ENCODE measurements around the gene AGPAT2. TPM values are rescaled to one million over a fixed set of nuclear protein-coding genes. Genes with fewer than 3 reads are reported as not detected.

Gene AGPAT2
- total RNA-seq = 34.4 and 36.4 TPM in 2 replicates
- long read RNA-seq, transcript AGPAT2-202 (6 exons, 1,512 nt) = major isoform, 8 of 8 reads
- long read RNA-seq, partial matches to known transcripts = 0 of 8 reads
- long read RNA-seq, other reads (novel, unspliced or antisense) = 0 of 8 reads

DNA sequence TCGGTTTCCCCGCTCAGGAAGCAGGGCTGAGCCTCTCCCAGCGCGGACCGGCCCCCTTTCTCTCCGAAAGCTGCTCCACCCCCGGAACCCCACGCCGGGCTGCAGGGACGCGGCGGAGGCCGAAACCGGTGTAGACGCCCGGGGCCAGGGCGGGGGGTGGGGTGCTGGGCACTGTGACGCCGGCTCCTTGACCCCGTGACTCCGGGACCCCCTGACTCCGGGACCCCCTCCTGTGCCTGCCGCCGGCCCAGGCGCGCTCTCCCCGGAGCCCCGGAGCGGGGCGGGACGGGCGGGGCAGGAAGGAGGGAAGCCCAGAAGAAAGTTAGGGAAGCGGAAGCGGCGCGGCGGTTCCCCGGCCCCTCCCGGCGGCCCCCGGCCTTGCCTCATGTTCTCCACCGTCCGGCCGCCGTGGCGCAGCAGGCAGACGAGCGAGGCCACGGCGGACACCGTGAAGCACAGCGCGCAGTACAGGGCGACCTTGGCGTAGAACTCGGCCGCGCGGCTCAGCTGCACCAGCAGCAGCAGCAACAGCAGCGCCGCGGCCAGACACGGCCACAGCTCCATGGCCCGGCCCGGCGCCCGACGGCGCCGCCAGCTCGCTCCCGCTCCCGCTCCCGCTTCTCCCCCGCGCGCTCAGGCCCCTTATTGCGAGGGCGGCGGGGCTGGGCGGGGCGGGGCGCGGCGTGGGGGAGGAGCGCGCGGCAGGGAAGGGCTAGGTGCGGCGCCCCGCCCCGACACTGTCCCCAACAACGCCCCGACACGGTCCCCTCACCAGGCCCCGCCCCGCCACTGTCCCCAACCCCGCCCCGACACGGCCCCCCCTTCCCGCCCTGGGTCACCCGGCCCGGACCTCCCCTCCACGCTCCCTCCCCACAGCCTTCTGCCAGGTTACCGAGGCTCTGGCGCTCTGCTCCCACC is at the start of gene AGPAT2:
Gene AGPAT2, minus strand, starts transcription at position 664 of the 918 bp plus-strand sequence. Its CDS starts 100 bp downstream, at position 564.
- no peaks in the 10 kb centered on the region for H3K36me3 Mint-ChIP-seq (ENCODE audit: unreplicated experiment)
- H3K4me1 Mint-ChIP-seq (ENCODE audit: unreplicated experiment) = peaks cover 7% of the 10 kb centered on the region
- no peaks in the 10 kb centered on the region for H3K9me3 Mint-ChIP-seq (ENCODE audit: unreplicated experiment)
- H3K27me3 Mint-ChIP-seq (ENCODE audit: unreplicated experiment) = no peaks in the 10 kb centered on the region
- H3K27ac Mint-ChIP-seq (ENCODE audit: unreplicated experiment) = peak within 1 kb of the TSS; percentile 54
- peak within 1 kb of the TSS; percentile 81 for H3K4me3 Mint-ChIP-seq (ENCODE audit: unreplicated experiment)
- TF ChIP-seq, protein P1, sequence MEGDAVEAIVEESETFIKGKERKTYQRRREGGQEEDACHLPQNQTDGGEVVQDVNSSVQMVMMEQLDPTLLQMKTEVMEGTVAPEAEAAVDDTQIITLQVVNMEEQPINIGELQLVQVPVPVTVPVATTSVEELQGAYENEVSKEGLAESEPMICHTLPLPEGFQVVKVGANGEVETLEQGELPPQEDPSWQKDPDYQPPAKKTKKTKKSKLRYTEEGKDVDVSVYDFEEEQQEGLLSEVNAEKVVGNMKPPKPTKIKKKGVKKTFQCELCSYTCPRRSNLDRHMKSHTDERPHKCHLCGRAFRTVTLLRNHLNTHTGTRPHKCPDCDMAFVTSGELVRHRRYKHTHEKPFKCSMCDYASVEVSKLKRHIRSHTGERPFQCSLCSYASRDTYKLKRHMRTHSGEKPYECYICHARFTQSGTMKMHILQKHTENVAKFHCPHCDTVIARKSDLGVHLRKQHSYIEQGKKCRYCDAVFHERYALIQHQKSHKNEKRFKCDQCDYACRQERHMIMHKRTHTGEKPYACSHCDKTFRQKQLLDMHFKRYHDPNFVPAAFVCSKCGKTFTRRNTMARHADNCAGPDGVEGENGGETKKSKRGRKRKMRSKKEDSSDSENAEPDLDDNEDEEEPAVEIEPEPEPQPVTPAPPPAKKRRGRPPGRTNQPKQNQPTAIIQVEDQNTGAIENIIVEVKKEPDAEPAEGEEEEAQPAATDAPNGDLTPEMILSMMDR (IDR thresholded peaks at IDR 0.05) = no peak
- DNase-seq (ENCODE audit: extremely low spot score, unreplicated experiment) = no peak

DNA sequence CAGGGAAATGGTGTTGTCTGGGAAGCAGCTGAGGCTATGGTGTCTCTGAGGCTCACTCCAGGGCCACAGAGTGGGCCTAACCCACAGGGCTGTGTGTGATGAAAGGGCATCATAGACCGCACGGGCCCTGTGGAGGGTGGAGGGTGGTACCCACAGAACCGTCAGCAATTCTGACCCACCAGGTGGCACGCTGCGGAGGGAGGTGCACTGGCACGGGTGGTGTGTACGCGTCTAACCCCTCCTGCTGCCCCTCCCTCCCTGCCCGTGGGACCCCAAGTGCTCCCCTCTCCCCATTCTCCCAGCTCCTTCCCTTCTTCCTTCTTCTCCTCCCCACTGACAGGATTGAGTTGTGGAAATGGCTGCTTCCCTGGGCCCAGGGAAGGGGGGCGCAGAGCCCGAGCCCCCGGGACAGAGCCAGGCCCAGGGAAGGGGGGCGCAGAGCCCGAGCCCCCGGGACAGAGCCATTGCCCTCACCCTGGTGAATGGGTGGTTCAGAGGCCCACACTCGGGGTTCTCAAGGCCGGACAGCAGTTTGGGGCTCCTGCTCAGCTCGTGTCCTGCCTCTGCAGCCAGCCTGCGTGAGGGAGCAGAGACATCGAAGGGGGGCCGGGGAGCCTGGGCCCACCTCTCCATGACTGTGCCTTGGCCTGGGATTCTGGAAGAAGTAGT is 48.7 kb upstream of the AGPAT2 start:
- H3K4me3 Mint-ChIP-seq (ENCODE audit: unreplicated experiment) = no peak overlapping the region
- no peak overlapping the region for H3K27ac Mint-ChIP-seq (ENCODE audit: unreplicated experiment)
- no peaks in the 10 kb centered on the region for H3K4me1 Mint-ChIP-seq (ENCODE audit: unreplicated experiment)
- no peaks in the 10 kb centered on the region for H3K9me3 Mint-ChIP-seq (ENCODE audit: unreplicated experiment)
- TF ChIP-seq, protein P1 (IDR thresholded peaks at IDR 0.05) = no peak
- no peak for DNase-seq (ENCODE audit: extremely low spot score, unreplicated experiment)
- H3K36me3 Mint-ChIP-seq (ENCODE audit: unreplicated experiment) = no peaks in the 10 kb centered on the region
- peaks cover 9% of the 10 kb centered on the region for H3K27me3 Mint-ChIP-seq (ENCODE audit: unreplicated experiment)

DNA sequence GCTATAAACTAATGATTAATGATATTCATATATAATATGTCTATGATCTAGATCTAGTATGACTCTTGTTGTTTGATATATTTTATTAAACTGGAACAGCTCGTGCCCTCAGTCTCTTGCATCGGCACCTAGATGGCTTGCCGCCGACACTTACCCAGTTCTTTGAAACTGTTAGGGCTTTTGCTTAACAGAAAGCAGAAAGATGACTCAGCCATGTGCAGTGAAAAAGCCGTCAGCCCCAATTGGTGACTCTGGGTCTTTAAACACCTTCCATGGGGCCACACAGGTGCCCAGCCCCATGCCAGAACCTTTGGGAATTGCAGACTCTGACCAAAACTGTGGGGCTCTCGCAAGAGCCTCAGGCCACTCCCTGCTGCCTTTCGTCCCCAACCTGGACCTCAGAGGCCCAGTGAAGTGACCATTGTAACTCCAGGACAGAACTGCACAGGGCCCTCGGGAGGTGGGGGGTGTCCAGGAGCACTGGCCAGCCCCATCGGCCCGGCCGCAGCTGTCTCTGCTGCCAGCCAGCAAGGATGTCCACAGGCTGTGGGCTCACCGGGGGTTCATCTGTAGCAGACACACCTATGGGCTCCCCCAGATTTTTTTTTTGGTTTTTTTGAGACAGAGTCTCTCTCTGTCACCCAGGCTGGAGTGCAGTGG is 47.7 kb upstream of the AGPAT2 start:
- H3K36me3 Mint-ChIP-seq (ENCODE audit: unreplicated experiment) = no peaks in the 10 kb centered on the region
- TF ChIP-seq, protein P1 (IDR thresholded peaks at IDR 0.05) = no peak
- peaks cover 9% of the 10 kb centered on the region for H3K27me3 Mint-ChIP-seq (ENCODE audit: unreplicated experiment)
- H3K27ac Mint-ChIP-seq (ENCODE audit: unreplicated experiment) = no peak overlapping the region
- no peak for DNase-seq (ENCODE audit: extremely low spot score, unreplicated experiment)
- no peaks in the 10 kb centered on the region for H3K9me3 Mint-ChIP-seq (ENCODE audit: unreplicated experiment)
- peaks cover under 1% of the 10 kb centered on the region for H3K4me1 Mint-ChIP-seq (ENCODE audit: unreplicated experiment)
- H3K4me3 Mint-ChIP-seq (ENCODE audit: unreplicated experiment) = no peak overlapping the region

DNA sequence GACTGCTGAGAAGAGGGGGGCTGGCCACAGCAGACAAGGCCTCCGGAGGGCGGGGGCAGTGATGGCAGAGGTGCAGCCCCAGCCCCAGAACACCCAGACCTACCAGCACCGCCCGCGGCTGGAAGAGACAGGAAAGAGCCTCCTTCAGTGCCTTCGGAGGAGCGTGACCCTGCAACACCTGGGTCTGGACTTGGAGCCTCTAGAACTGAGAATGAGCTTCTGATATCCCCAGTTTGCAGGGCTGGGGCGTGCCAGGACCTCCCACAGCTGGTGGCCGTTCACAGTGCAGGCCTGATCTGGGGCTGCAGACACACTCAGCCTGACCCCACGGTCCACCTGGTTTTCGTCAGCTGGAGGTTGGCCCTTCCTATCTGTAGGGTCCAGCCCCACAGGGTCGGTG is 46.4 kb upstream of the AGPAT2 start:
- peaks cover 6% of the 10 kb centered on the region for H3K27me3 Mint-ChIP-seq (ENCODE audit: unreplicated experiment)
- H3K9me3 Mint-ChIP-seq (ENCODE audit: unreplicated experiment) = no peaks in the 10 kb centered on the region

More for the DNA sequence above, 46.4 kb upstream of the AGPAT2 start:
- H3K4me3 Mint-ChIP-seq (ENCODE audit: unreplicated experiment) = no peak overlapping the region
- H3K4me1 Mint-ChIP-seq (ENCODE audit: unreplicated experiment) = peaks cover 9% of the 10 kb centered on the region
- DNase-seq (ENCODE audit: extremely low spot score, unreplicated experiment) = no peak
- H3K36me3 Mint-ChIP-seq (ENCODE audit: unreplicated experiment) = no peaks in the 10 kb centered on the region
- TF ChIP-seq, protein P1 (IDR thresholded peaks at IDR 0.05) = no peak
- H3K27ac Mint-ChIP-seq (ENCODE audit: unreplicated experiment) = no peak overlapping the region

Data from osteocyte (in vitro differentiated cells).